Neural progenitor cell (in vitro differentiated cells): ENCODE measurements around the gene ANTXR1. TPM values are rescaled to one million over a fixed set of nuclear protein-coding genes. Genes with fewer than 3 reads are reported as not detected.

Source experiments
- DNase-seq: peaks from one replicate; pipeline ENCODE4 v3.0.0-alpha.2; 2016; ENCODE audit warnings: low spot score
- H2AFZ ChIP-seq: fragments of 200-600 bp; sonication (generic); replicated peaks from 2 replicates; pipeline ENCODE4 v1.6.1; 2016; ENCODE audit warnings: antibody characterized with exemption
- H3F3A ChIP-seq: fragments of 200-600 bp; sonication (generic); 2 replicates; pipeline ENCODE4 v1.6.1; 2016; ENCODE audit warnings: antibody characterized with exemption, low read depth
- H3K27ac ChIP-seq: fragments of 200-600 bp; sonication (generic); 2 replicates; pipeline ENCODE4 v1.5.1; 2016; ENCODE audit warnings: mild to moderate bottlenecking
- H3K27me3 ChIP-seq: fragments of 200-600 bp; sonication (generic); 2 replicates; pipeline ENCODE4 v1.6.1; 2016; ENCODE audit warnings: mild to moderate bottlenecking, moderate library complexity
- H3K36me3 ChIP-seq: fragments of 200-600 bp; sonication (generic); 2 replicates; pipeline ENCODE4 v1.5.1; 2016
- H3K4me1 ChIP-seq: fragments of 200-600 bp; sonication (generic); 2 replicates; pipeline ENCODE4 v1.6.1; 2016; ENCODE audit warnings: mixed run types
- H3K4me2 ChIP-seq: fragments of 200-600 bp; sonication (generic); 2 replicates; pipeline ENCODE4 v1.6.1; 2016
- H3K4me3 ChIP-seq: fragments of 200-600 bp; sonication (generic); 2 replicates; pipeline ENCODE4 v1.5.1; 2016
- H3K79me2 ChIP-seq: fragments of 200-600 bp; sonication (generic); 2 replicates; pipeline ENCODE4 v1.6.1; 2016; ENCODE audit warnings: low read depth
- H3K9ac ChIP-seq: fragments of 200-600 bp; sonication (generic); 2 replicates; pipeline ENCODE4 v1.6.1; 2016
- H3K9me3 ChIP-seq: fragments of 200-600 bp; sonication (generic); 2 replicates; pipeline ENCODE4 v1.5.1; 2016; ENCODE audit warnings: low read depth
- H4K20me1 ChIP-seq: fragments of 200-600 bp; sonication (generic); 2 replicates; pipeline ENCODE4 v1.6.1; 2016; ENCODE audit warnings: low read depth
- H3K27ac Mint-ChIP-seq: 3 replicates; pipeline ENCODE4 v1.8.0; 2021; ENCODE audit warnings: mixed read lengths
- H3K27me3 Mint-ChIP-seq: 2 replicates; pipeline ENCODE4 v1.8.0; 2022; ENCODE audit warnings: low read depth, mild to moderate bottlenecking, inconsistent platforms, moderate library complexity, mixed read lengths; ENCODE audit not compliant: insufficient read depth
- H3K36me3 Mint-ChIP-seq: 3 replicates; pipeline ENCODE4 v1.8.0; 2021; ENCODE audit warnings: mixed read lengths
- H3K4me1 Mint-ChIP-seq: 3 replicates; pipeline ENCODE4 v1.8.0; 2021; ENCODE audit warnings: mixed read lengths
- H3K4me3 Mint-ChIP-seq: 3 replicates; pipeline ENCODE4 v1.8.0; 2021; ENCODE audit warnings: mild to moderate bottlenecking, moderate library complexity, mixed read lengths
- H3K9me3 Mint-ChIP-seq: 3 replicates; pipeline ENCODE4 v1.8.0; 2020; ENCODE audit warnings: mixed read lengths
- EZH2 ChIP-seq: fragments of 200-600 bp; sonication (generic); IDR thresholded peaks from 2 replicates; pipeline ENCODE4 v1.6.1; 2017; ENCODE audit warnings: antibody characterized with exemption, mild to moderate bottlenecking, moderate library complexity
- EZH2phosphoT487 ChIP-seq: fragments of 200-600 bp; sonication (generic); IDR thresholded peaks from 2 replicates; pipeline ENCODE4 v1.6.1; 2017; ENCODE audit warnings: antibody characterized with exemption
- total RNA-seq: library from RNA; depleted of rRNA; stranded (reverse); fragments of >200 nt; gene quantifications from 2 replicates; pipeline ENCODE4 v1.2.3, GENCODE V29; 2015; ENCODE audit warnings: low replicate concordance
- TF ChIP-seq, protein P1 (sequence below): fragments of 200-600 bp; sonication (generic); IDR thresholded peaks from 2 replicates; pipeline ENCODE4 v1.5.1; 2017; ENCODE audit warnings: antibody characterized with exemption, mild to moderate bottlenecking

ANTXR1 gene
- total RNA-seq, 1 donor from 2014 or later, result 6.7 TPM

DNA sequence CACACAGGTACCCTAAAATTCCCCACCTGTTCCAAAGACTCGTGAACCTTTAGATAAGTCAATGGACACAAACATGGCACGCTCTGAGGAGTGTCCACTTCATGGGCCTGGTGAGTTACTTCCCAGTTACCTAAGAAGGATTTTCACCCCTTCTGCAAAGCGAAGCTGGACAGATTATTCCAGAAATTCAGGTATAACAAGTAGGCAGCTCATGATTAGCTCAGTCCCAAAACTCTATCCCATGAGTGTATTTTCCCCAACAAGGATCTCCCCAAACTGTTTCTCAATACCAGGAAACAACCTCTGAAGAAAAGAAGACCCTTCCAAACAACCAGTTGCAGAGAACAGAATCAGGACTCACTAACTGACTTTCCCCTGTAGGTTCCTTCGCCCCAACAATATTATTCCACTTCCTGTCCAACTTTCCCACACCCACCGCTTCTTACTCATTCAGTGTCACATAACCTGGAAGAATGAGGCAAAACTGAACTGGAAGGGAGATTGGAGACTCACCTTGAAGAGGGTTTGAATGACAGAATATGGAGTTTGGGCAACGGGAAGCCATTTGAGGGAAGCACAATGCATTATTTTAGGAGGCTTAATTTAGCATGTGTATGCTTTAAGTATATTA lies 120.1 kb downstream of the ANTXR1 start:
- Mint-ChIP-seq H3K27me3 (peaks cover 2% of the 10 kb centered on the region), H3K4me3 (no peak overlapping the region), H3K4me1 (no peaks in the 10 kb centered on the region), H3K9me3 (no peaks in the 10 kb centered on the region), H3K36me3 (peaks cover 28% of the 10 kb centered on the region), H3K27ac (no peak overlapping the region)
- DNase-seq, result no peak
- no peaks in the 10 kb centered on the region for H3K9me3 ChIP-seq
- TF ChIP-seq EZH2phosphoT487 (no peak), EZH2 (no peak)
- TF ChIP-seq, protein P1, sequence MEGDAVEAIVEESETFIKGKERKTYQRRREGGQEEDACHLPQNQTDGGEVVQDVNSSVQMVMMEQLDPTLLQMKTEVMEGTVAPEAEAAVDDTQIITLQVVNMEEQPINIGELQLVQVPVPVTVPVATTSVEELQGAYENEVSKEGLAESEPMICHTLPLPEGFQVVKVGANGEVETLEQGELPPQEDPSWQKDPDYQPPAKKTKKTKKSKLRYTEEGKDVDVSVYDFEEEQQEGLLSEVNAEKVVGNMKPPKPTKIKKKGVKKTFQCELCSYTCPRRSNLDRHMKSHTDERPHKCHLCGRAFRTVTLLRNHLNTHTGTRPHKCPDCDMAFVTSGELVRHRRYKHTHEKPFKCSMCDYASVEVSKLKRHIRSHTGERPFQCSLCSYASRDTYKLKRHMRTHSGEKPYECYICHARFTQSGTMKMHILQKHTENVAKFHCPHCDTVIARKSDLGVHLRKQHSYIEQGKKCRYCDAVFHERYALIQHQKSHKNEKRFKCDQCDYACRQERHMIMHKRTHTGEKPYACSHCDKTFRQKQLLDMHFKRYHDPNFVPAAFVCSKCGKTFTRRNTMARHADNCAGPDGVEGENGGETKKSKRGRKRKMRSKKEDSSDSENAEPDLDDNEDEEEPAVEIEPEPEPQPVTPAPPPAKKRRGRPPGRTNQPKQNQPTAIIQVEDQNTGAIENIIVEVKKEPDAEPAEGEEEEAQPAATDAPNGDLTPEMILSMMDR, result no peak
- no peak overlapping the region for H3K4me2 ChIP-seq
- H4K20me1 ChIP-seq, result no peaks in the 10 kb centered on the region
- H3K36me3 ChIP-seq, result no peaks in the 10 kb centered on the region
- H3F3A ChIP-seq, result no peaks in the 10 kb centered on the region
- no peaks in the 10 kb centered on the region for H3K27me3 ChIP-seq
- no peak overlapping the region for H3K9ac ChIP-seq
- H3K4me3 ChIP-seq, result no peak overlapping the region
- H3K27ac ChIP-seq, result no peak overlapping the region
- no peak overlapping the region for H2AFZ ChIP-seq
- H3K4me1 ChIP-seq, result peaks cover 5% of the 10 kb centered on the region
- H3K79me2 ChIP-seq, result no peaks in the 10 kb centered on the region

DNA sequence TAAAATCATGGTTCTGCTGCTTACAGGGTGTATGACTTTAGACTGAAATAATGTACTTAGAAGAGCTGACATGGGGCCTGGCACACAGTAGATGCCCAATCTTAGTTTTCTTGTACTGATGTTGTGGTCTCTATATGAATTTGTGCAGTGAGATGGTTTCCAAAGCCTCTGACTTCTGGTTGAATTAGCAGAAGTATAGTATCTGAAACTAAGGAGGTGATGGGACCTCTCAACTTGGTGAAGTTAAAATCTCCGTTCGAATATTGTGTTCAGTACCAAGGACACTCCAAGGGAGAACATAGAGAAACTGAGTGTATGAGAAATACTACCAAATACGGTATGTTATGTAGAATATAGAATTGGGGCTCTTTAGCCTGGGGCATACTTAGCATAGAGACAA lies 120.9 kb downstream of the ANTXR1 start:
- Mint-ChIP-seq H3K9me3 (no peaks in the 10 kb centered on the region), H3K4me3 (no peak overlapping the region), H3K27ac (no peak overlapping the region), H3K36me3 (peaks cover 23% of the 10 kb centered on the region), H3K27me3 (peaks cover 2% of the 10 kb centered on the region), H3K4me1 (no peaks in the 10 kb centered on the region)
- Histone ChIP-seq H3K4me1 (peaks cover 5% of the 10 kb centered on the region), H3K4me2 (no peak overlapping the region), H3K36me3 (no peaks in the 10 kb centered on the region), H3F3A (no peaks in the 10 kb centered on the region), H3K9ac (no peak overlapping the region), H2AFZ (no peak overlapping the region), H4K20me1 (no peaks in the 10 kb centered on the region), H3K79me2 (no peaks in the 10 kb centered on the region), H3K9me3 (no peaks in the 10 kb centered on the region), H3K27ac (no peak overlapping the region), H3K4me3 (no peak overlapping the region), H3K27me3 (no peaks in the 10 kb centered on the region)
- TF ChIP-seq EZH2phosphoT487 (no peak), EZH2 (no peak)
- TF ChIP-seq, protein P1, result no peak
- no peak for DNase-seq

DNA sequence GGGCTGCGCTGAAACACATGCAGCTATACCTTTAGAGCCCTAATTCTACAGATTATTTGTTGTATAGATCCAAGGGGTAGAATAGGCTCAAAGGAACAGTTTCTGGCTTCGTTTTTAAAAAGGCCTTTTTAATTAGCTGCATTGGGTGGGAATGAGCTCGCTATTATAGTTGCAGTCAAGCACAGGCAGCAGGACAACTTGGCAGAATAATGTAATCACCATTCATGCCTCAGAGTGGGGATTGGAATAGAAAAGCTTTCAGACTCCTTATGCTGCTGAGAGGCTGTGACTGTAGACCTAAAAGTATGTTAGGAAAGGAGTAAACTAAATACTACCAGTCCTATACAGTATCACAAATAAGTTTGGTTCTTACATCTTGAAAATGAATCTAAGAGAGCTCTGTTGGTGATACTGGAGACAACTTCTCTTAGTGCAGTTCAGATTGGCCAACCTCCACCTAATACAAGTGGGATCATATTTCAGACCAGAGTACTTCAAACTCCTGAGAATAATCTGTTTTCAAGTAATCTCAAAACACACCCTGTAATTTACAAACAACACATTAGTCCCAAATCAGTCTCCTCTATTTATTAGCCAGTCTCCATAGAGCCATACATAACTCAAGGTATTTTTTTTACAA lies 121.4 kb downstream of the ANTXR1 start:
- TF ChIP-seq, protein P1, result no peak
- TF ChIP-seq EZH2 (no peak), EZH2phosphoT487 (no peak)
- Histone ChIP-seq H4K20me1 (no peaks in the 10 kb centered on the region), H3K4me2 (no peak overlapping the region), H3K79me2 (no peaks in the 10 kb centered on the region), H3K4me1 (peaks cover 5% of the 10 kb centered on the region), H2AFZ (no peak overlapping the region), H3F3A (no peaks in the 10 kb centered on the region), H3K27ac (no peak overlapping the region), H3K36me3 (no peaks in the 10 kb centered on the region), H3K9ac (no peak overlapping the region), H3K27me3 (no peaks in the 10 kb centered on the region), H3K4me3 (no peak overlapping the region), H3K9me3 (no peaks in the 10 kb centered on the region)
- Mint-ChIP-seq H3K4me1 (no peaks in the 10 kb centered on the region), H3K4me3 (no peak overlapping the region), H3K9me3 (no peaks in the 10 kb centered on the region), H3K36me3 (peaks cover 20% of the 10 kb centered on the region), H3K27ac (no peak overlapping the region), H3K27me3 (peaks cover 2% of the 10 kb centered on the region)
- no peak for DNase-seq
